Fibroblast of mammary gland (primary cell): ENCODE results near the gene ELANE.

Source experiments
- DNase-seq: peaks from one replicate; pipeline ENCODE4 v3.0.0-alpha.2; 2010; ENCODE audit warnings: low read depth
- H3K4me3 ChIP-seq: 2 replicates; pipeline ENCODE4 v1.5.1; 2011; ENCODE audit warnings: low read depth, mild to moderate bottlenecking, low read length, moderate library complexity; ENCODE audit not compliant: control insufficient read depth
- CTCF ChIP-seq: conservative IDR thresholded peaks from 2 replicates; pipeline ENCODE4 v1.5.1; 2011; ENCODE audit warnings: low read depth, low read length, inconsistent platforms; ENCODE audit not compliant: control insufficient read depth, insufficient read depth

Gene ELANE

GRCh38 chr19:805600-806550 lies 46.2 kb upstream of the ELANE start:
- no peak for DNase-seq
- no peak overlapping the region for H3K4me3 ChIP-seq
- no peak for TF ChIP-seq CTCF

GRCh38 chr19:806815-807421 lies 45.2 kb upstream of the ELANE start:
- TF ChIP-seq CTCF = no peak
- H3K4me3 ChIP-seq = no peak overlapping the region
- DNase-seq = no peak

- TF ChIP-seq CTCF = no peak
- no peak for DNase-seq
- no peak overlapping the region for H3K4me3 ChIP-seq
Observed at GRCh38 chr19:807627-808422, 44.3 kb upstream of the ELANE start.

GRCh38 chr19:808423-808775 lies 43.7 kb upstream of the ELANE start:
- no peak for TF ChIP-seq CTCF
- DNase-seq = no peak

GRCh38 chr19:810077-810855 lies 41.8 kb upstream of the ELANE start:
- no peak for TF ChIP-seq CTCF
- DNase-seq = no peak
- no peak overlapping the region for H3K4me3 ChIP-seq

More at GRCh38 chr19:808423-808775, 43.7 kb upstream of the ELANE start:
- H3K4me3 ChIP-seq = no peak overlapping the region

- no peak overlapping the region for H3K4me3 ChIP-seq
- DNase-seq = no peak
- TF ChIP-seq CTCF = no peak
Observed at GRCh38 chr19:810883-811489, 41.1 kb upstream of the ELANE start.
